Measurements from ENCODE around the gene CXorf58. TPM values are rescaled to one million over a fixed set of nuclear protein-coding genes. Genes with fewer than 3 reads are reported as not detected.

CXorf58 gene
- polyA plus RNA-seq, 1 of the 3 experiments (the other 2 are of a cell fraction): not detected

DNA sequence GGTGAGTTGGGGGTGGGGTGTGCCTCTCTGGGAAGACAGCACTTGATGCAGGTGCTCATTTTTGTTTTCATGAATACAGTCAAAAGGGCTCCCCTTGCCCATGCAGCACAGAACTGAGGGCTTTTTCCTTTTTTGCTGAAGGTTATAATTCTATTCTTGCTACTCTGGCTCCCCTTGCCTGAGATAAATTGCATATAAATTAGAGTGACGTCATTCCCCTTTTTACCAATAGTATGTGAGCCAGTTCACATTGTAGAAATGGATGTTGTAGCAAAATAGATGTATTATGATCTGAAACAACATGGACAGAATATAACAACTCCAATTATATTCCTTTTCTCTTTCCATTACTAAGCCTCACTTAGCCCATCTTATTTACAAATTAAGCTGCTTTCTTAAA is 28.4 kb downstream of the CXorf58 start:
- H3K9ac ChIP-seq: no peak overlapping the region
- H3K27me3 ChIP-seq (ENCODE audit: insufficient read depth): peaks cover 4% of the 10 kb centered on the region; the same call in 1 of the 2 replicates
- no peaks in the 10 kb centered on the region for H3K9me2 ChIP-seq
- 8% methylated on average over 1 of the region's 1 CpG for WGBS (ENCODE audit: low lambda C conversion rate)
- H4K20me1 ChIP-seq (ENCODE audit: insufficient read depth): no peaks in the 10 kb centered on the region
- no peak for DNase-seq
- no peaks in the 10 kb centered on the region for H3K36me3 ChIP-seq (replicated peaks in 1 of 2; ENCODE audit: control insufficient read depth in 1 of 2, insufficient read depth in 2 of 2, low read length in 1 of 2)
- H3K4me1 ChIP-seq (ENCODE audit: control insufficient read depth in 1 of 2, insufficient read depth in 2 of 2, low read depth in 1 of 2, low read length in 1 of 2): no peaks in the 10 kb centered on the region
- POLR2A ChIA-PET: no interaction called here
- CTCF ChIA-PET: no interaction called here
- no peak overlapping the region for H2AFZ ChIP-seq (ENCODE audit: low read depth)
- no peak overlapping the region for H3K4me3 ChIP-seq (ENCODE audit: low read depth in 2 of 2, low read length in 1 of 2)
- H3F3A ChIP-seq (replicated peaks; ENCODE audit: insufficient read depth): no peaks in the 10 kb centered on the region
- H3K4me2 ChIP-seq: no peak overlapping the region
- H3K27ac ChIP-seq (ENCODE audit: low read depth in 2 of 2, low read length in 1 of 2): no peak overlapping the region
- no peaks in the 10 kb centered on the region for H3K79me2 ChIP-seq (ENCODE audit: insufficient read depth)
- no peaks in the 10 kb centered on the region for H3K9me3 ChIP-seq
- TF ChIP-seq, protein P1, sequence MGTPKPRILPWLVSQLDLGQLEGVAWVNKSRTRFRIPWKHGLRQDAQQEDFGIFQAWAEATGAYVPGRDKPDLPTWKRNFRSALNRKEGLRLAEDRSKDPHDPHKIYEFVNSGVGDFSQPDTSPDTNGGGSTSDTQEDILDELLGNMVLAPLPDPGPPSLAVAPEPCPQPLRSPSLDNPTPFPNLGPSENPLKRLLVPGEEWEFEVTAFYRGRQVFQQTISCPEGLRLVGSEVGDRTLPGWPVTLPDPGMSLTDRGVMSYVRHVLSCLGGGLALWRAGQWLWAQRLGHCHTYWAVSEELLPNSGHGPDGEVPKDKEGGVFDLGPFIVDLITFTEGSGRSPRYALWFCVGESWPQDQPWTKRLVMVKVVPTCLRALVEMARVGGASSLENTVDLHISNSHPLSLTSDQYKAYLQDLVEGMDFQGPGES (IDR thresholded peaks at IDR 0.05; ENCODE audit: low read depth, low read length): no peak

DNA sequence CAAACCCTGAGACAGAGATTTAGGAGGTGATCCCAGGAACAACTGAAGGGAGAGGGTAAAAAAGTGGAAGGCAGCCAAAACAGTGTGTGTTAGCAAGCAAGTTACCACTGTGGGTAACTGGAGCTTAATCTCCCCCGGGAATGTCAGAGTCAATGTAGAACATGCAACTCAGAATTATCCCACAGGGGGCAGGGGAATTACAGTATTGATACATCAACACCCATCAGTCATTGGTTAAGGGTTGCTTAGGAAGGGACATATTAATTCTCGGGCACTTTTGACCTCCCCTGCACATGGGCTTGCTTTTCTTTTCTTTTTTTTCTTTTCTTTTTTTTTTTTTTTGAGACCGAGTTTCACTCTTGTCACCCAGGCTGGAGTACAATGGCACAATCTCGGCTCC is 29.3 kb downstream of the CXorf58 start:
- POLR2A ChIA-PET: no interaction called here
- no peaks in the 10 kb centered on the region for H3K79me2 ChIP-seq (ENCODE audit: insufficient read depth)
- H3K9me2 ChIP-seq: no peaks in the 10 kb centered on the region
- H3K27ac ChIP-seq (ENCODE audit: low read depth in 2 of 2, low read length in 1 of 2): no peak overlapping the region
- no peak overlapping the region for H3K9ac ChIP-seq
- H3K4me3 ChIP-seq (ENCODE audit: low read depth in 2 of 2, low read length in 1 of 2): no peak overlapping the region
- no peak overlapping the region for H3K4me2 ChIP-seq
- H4K20me1 ChIP-seq (ENCODE audit: insufficient read depth): no peaks in the 10 kb centered on the region
- CTCF ChIA-PET: no interaction called here
- no peaks in the 10 kb centered on the region for H3K36me3 ChIP-seq (replicated peaks in 1 of 2; ENCODE audit: control insufficient read depth in 1 of 2, insufficient read depth in 2 of 2, low read length in 1 of 2)
- H3K9me3 ChIP-seq: no peaks in the 10 kb centered on the region
- no peak for DNase-seq
- no peaks in the 10 kb centered on the region for H3F3A ChIP-seq (replicated peaks; ENCODE audit: insufficient read depth)
- H3K27me3 ChIP-seq (ENCODE audit: insufficient read depth): peaks cover 4% of the 10 kb centered on the region; the same call in 1 of the 2 replicates
- H3K4me1 ChIP-seq (ENCODE audit: control insufficient read depth in 1 of 2, insufficient read depth in 2 of 2, low read depth in 1 of 2, low read length in 1 of 2): no peaks in the 10 kb centered on the region
- WGBS (ENCODE audit: low lambda C conversion rate): 32% methylated on average over 4 of the region's 4 CpGs
- no peak overlapping the region for H2AFZ ChIP-seq (ENCODE audit: low read depth)
- TF ChIP-seq TAF1 (IDR thresholded peaks at IDR 0.05; ENCODE audit: borderline replicate concordance, low read depth, low read length) (no peak), FOXM1 (IDR thresholded peaks at IDR 0.05; ENCODE audit: low read depth) (no peak), TCF12 (IDR thresholded peaks at IDR 0.05) (no peak), POLR2AphosphoS5 (IDR thresholded peaks at IDR 0.05; ENCODE audit: low read depth, low read length) (no peak), NRF1 (IDR thresholded peaks at IDR 0.05; ENCODE audit: low read depth, low read length) (no peak), FOSL2 (IDR thresholded peaks at IDR 0.05; ENCODE audit: borderline replicate concordance, low read depth) (no peak), MEF2A (IDR thresholded peaks at IDR 0.05; ENCODE audit: borderline replicate concordance, low read depth) (no peak), CHD2 (IDR thresholded peaks at IDR 0.05; ENCODE audit: low read length, partially characterized antibody) (no peak), SMC3 (IDR thresholded peaks at IDR 0.05; ENCODE audit: low read depth, low read length) (no peak), EP300 (IDR thresholded peaks at IDR 0.05; ENCODE audit: borderline replicate concordance in 1 of 2, low read depth in 1 of 2, low read length in 1 of 2) (no peak), GABPA (IDR thresholded peaks at IDR 0.05; ENCODE audit: low read depth) (no peak), GATA2 (CRISPR knock-in tag; IDR thresholded peaks at IDR 0.05) (no peak), YY1 (IDR thresholded peaks at IDR 0.05; ENCODE audit: low read depth) (no peak), NFIC (IDR thresholded peaks at IDR 0.05; ENCODE audit: borderline replicate concordance) (no peak)
- TF ChIP-seq, protein P2, sequence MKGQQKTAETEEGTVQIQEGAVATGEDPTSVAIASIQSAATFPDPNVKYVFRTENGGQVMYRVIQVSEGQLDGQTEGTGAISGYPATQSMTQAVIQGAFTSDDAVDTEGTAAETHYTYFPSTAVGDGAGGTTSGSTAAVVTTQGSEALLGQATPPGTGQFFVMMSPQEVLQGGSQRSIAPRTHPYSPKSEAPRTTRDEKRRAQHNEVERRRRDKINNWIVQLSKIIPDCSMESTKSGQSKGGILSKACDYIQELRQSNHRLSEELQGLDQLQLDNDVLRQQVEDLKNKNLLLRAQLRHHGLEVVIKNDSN (IDR thresholded peaks at IDR 0.05; ENCODE audit: borderline replicate concordance, low read depth): no peak
- TF ChIP-seq, protein P3, sequence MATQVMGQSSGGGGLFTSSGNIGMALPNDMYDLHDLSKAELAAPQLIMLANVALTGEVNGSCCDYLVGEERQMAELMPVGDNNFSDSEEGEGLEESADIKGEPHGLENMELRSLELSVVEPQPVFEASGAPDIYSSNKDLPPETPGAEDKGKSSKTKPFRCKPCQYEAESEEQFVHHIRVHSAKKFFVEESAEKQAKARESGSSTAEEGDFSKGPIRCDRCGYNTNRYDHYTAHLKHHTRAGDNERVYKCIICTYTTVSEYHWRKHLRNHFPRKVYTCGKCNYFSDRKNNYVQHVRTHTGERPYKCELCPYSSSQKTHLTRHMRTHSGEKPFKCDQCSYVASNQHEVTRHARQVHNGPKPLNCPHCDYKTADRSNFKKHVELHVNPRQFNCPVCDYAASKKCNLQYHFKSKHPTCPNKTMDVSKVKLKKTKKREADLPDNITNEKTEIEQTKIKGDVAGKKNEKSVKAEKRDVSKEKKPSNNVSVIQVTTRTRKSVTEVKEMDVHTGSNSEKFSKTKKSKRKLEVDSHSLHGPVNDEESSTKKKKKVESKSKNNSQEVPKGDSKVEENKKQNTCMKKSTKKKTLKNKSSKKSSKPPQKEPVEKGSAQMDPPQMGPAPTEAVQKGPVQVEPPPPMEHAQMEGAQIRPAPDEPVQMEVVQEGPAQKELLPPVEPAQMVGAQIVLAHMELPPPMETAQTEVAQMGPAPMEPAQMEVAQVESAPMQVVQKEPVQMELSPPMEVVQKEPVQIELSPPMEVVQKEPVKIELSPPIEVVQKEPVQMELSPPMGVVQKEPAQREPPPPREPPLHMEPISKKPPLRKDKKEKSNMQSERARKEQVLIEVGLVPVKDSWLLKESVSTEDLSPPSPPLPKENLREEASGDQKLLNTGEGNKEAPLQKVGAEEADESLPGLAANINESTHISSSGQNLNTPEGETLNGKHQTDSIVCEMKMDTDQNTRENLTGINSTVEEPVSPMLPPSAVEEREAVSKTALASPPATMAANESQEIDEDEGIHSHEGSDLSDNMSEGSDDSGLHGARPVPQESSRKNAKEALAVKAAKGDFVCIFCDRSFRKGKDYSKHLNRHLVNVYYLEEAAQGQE (IDR thresholded peaks at IDR 0.05; ENCODE audit: low read depth, low read length): no peak
- TF ChIP-seq, protein P4, sequence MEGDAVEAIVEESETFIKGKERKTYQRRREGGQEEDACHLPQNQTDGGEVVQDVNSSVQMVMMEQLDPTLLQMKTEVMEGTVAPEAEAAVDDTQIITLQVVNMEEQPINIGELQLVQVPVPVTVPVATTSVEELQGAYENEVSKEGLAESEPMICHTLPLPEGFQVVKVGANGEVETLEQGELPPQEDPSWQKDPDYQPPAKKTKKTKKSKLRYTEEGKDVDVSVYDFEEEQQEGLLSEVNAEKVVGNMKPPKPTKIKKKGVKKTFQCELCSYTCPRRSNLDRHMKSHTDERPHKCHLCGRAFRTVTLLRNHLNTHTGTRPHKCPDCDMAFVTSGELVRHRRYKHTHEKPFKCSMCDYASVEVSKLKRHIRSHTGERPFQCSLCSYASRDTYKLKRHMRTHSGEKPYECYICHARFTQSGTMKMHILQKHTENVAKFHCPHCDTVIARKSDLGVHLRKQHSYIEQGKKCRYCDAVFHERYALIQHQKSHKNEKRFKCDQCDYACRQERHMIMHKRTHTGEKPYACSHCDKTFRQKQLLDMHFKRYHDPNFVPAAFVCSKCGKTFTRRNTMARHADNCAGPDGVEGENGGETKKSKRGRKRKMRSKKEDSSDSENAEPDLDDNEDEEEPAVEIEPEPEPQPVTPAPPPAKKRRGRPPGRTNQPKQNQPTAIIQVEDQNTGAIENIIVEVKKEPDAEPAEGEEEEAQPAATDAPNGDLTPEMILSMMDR (IDR thresholded peaks at IDR 0.05): no peak
- TF ChIP-seq, protein P5, sequence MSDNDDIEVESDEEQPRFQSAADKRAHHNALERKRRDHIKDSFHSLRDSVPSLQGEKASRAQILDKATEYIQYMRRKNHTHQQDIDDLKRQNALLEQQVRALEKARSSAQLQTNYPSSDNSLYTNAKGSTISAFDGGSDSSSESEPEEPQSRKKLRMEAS (IDR thresholded peaks at IDR 0.05; ENCODE audit: low read depth): no peak
- TF ChIP-seq, protein P6, sequence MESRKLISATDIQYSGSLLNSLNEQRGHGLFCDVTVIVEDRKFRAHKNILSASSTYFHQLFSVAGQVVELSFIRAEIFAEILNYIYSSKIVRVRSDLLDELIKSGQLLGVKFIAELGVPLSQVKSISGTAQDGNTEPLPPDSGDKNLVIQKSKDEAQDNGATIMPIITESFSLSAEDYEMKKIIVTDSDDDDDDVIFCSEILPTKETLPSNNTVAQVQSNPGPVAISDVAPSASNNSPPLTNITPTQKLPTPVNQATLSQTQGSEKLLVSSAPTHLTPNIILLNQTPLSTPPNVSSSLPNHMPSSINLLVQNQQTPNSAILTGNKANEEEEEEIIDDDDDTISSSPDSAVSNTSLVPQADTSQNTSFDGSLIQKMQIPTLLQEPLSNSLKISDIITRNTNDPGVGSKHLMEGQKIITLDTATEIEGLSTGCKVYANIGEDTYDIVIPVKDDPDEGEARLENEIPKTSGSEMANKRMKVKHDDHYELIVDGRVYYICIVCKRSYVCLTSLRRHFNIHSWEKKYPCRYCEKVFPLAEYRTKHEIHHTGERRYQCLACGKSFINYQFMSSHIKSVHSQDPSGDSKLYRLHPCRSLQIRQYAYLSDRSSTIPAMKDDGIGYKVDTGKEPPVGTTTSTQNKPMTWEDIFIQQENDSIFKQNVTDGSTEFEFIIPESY (IDR thresholded peaks at IDR 0.05; ENCODE audit: borderline replicate concordance, low read depth): no peak
